IPS DF 6.9 (cell line): ENCODE data around the gene PMM1.
"Not testable (repeated sequence)": the region's sequence is repeated elsewhere in the genome, so short reads cannot be mapped to it uniquely, and the experiment has no call there.

Experiments
- DNase-seq: peaks from one replicate; pipeline ENCODE4 v3.0.0-alpha.2; 2013; ENCODE audit warnings: low read depth, low spot score
- H3K27ac ChIP-seq: one replicate; pipeline ENCODE4 v1.5.1; 2013; ENCODE audit warnings: low read length, control low read depth
- H3K27me3 ChIP-seq: 2 replicates; pipeline ENCODE4 v1.6.1; 2013; ENCODE audit warnings: mild to moderate bottlenecking, low read length; ENCODE audit not compliant: control insufficient read depth, insufficient read depth
- H3K36me3 ChIP-seq: 2 replicates; pipeline ENCODE4 v1.6.1; 2013; ENCODE audit warnings: low read length; ENCODE audit not compliant: control insufficient read depth, insufficient read depth
- H3K4me1 ChIP-seq: 2 replicates; pipeline ENCODE4 v1.6.1; 2013; ENCODE audit warnings: low read length; ENCODE audit not compliant: control insufficient read depth, insufficient read depth
- H3K4me3 ChIP-seq: 2 replicates; pipeline ENCODE4 v1.5.1; 2013; ENCODE audit warnings: mild to moderate bottlenecking, low read length
- H3K9me3 ChIP-seq: 2 replicates; pipeline ENCODE4 v1.6.1; 2013; ENCODE audit warnings: low read length, inconsistent platforms; ENCODE audit not compliant: control insufficient read depth, insufficient read depth
- WGBS: extraction: QIAGEN DNeasy Blood & Tissue Kit; methylation state at CpG from one replicate; pipeline ENCODE4 v1.1.7; 2013; ENCODE audit warnings: mixed read lengths, missing lambda C conversion rate; ENCODE audit not compliant: insufficient read length, insufficient coverage; 5-methylcytosine and 5-hydroxymethylcytosine counted together

The PMM1 gene

GRCh38 chr22:41579297-41579996, 10.2 kb downstream of the PMM1 start:
- Histone ChIP-seq H3K9me3 (no peaks in the 10 kb centered on the region), H3K4me1 (no peaks in the 10 kb centered on the region), H3K27me3 (no peaks in the 10 kb centered on the region), H3K36me3 (no peaks in the 10 kb centered on the region; the same call in 1 of the 2 replicates), H3K4me3 (no peak overlapping the region), H3K27ac (no peak overlapping the region)
- no CpG with 5 or more reads among the region's 12 CpGs for WGBS
- DNase-seq = no peak

- DNase-seq = no peak
- no peaks in the 10 kb centered on the region for H3K4me1 ChIP-seq
- no peak overlapping the region for H3K27ac ChIP-seq
- no peaks in the 10 kb centered on the region for H3K9me3 ChIP-seq
- no CpG with 5 or more reads among the region's 9 CpGs for whole genome bisulfite sequencing
- H3K27me3 ChIP-seq = no peaks in the 10 kb centered on the region
- no peaks in the 10 kb centered on the region; the same call in 1 of the 2 replicates for H3K36me3 ChIP-seq
- H3K4me3 ChIP-seq = no peak overlapping the region
Observed at GRCh38 chr22:41578818-41579217, 10.8 kb downstream of the PMM1 start.

- no peak for DNase-seq
- no peaks in the 10 kb centered on the region for H3K9me3 ChIP-seq
- WGBS = no CpG with 5 or more reads among the region's 8 CpGs
- no peaks in the 10 kb centered on the region for H3K27me3 ChIP-seq
- H3K4me1 ChIP-seq = no peaks in the 10 kb centered on the region
- H3K4me3 ChIP-seq = no peak overlapping the region
- H3K36me3 ChIP-seq = no peaks in the 10 kb centered on the region; the same call in 1 of the 2 replicates
- no peak overlapping the region for H3K27ac ChIP-seq
Observed at GRCh38 chr22:41578114-41578513, 11.5 kb downstream of the PMM1 start.

- no CpG with 5 or more reads among the region's 9 CpGs for WGBS
- DNase-seq = peak; percentile 75
- no peaks in the 10 kb centered on the region; the same call in 1 of the 2 replicates for H3K36me3 ChIP-seq
- H3K4me3 ChIP-seq = no peak overlapping the region
- no peak overlapping the region for H3K27ac ChIP-seq
- H3K4me1 ChIP-seq = no peaks in the 10 kb centered on the region
- H3K9me3 ChIP-seq = no peaks in the 10 kb centered on the region
- no peaks in the 10 kb centered on the region for H3K27me3 ChIP-seq
Observed at GRCh38 chr22:41576877-41577276, 12.8 kb downstream of the PMM1 start.

- no peak overlapping the region for H3K27ac ChIP-seq
- no peaks in the 10 kb centered on the region for H3K9me3 ChIP-seq
- no peaks in the 10 kb centered on the region; the same call in 1 of the 2 replicates for H3K36me3 ChIP-seq
- no peak overlapping the region for H3K4me3 ChIP-seq
- no peak for DNase-seq
- H3K4me1 ChIP-seq = no peaks in the 10 kb centered on the region
- WGBS = no CpG with 5 or more reads among the region's 15 CpGs
- no peaks in the 10 kb centered on the region for H3K27me3 ChIP-seq
Observed at GRCh38 chr22:41575533-41575932, 14.1 kb downstream of the PMM1 start.

GRCh38 chr22:41574847-41575381, 14.7 kb downstream of the PMM1 start:
- Histone ChIP-seq H3K27ac (no peak overlapping the region), H3K4me3 (no peak overlapping the region), H3K4me1 (no peaks in the 10 kb centered on the region), H3K9me3 (no peaks in the 10 kb centered on the region), H3K27me3 (no peaks in the 10 kb centered on the region), H3K36me3 (no peaks in the 10 kb centered on the region; the same call in 1 of the 2 replicates)
- DNase-seq = no peak
- WGBS = no CpG with 5 or more reads among the region's 26 CpGs

GRCh38 chr22:41573677-41574076, 16.0 kb downstream of the PMM1 start:
- DNase-seq = no peak
- Histone ChIP-seq H3K27me3 (no peaks in the 10 kb centered on the region), H3K27ac (no peak overlapping the region), H3K4me1 (no peaks in the 10 kb centered on the region; the same call in 1 of the 2 replicates), H3K36me3 (no peaks in the 10 kb centered on the region; the same call in 1 of the 2 replicates), H3K4me3 (no peak overlapping the region), H3K9me3 (no peaks in the 10 kb centered on the region)
- WGBS = no CpG with 5 or more reads among the region's 11 CpGs

GRCh38 chr22:41572305-41572704, 17.3 kb downstream of the PMM1 start:
- not testable (repeated sequence) for H3K27me3 ChIP-seq, H3K36me3 ChIP-seq, H3K27ac ChIP-seq, H3K9me3 ChIP-seq, H3K4me1 ChIP-seq, DNase-seq, H3K4me3 ChIP-seq
- WGBS = no CpG with 5 or more reads among the region's 3 CpGs

- no peaks in the 10 kb centered on the region; the same call in 1 of the 2 replicates for H3K4me1 ChIP-seq
- H3K27ac ChIP-seq = no peak overlapping the region
- H3K4me3 ChIP-seq = no peak overlapping the region
- no peaks in the 10 kb centered on the region; the same call in 1 of the 2 replicates for H3K36me3 ChIP-seq
- H3K27me3 ChIP-seq = no peaks in the 10 kb centered on the region
- no peak for DNase-seq
- no CpG with 5 or more reads among the region's 14 CpGs for WGBS
- no peaks in the 10 kb centered on the region for H3K9me3 ChIP-seq
Observed at GRCh38 chr22:41571786-41572185, 17.9 kb downstream of the PMM1 start.

GRCh38 chr22:41570221-41570620, 19.4 kb downstream of the PMM1 start:
- Histone ChIP-seq H3K9me3 (no peaks in the 10 kb centered on the region), H3K4me3 (no peak overlapping the region), H3K27me3 (no peaks in the 10 kb centered on the region), H3K27ac (no peak overlapping the region), H3K36me3 (no peaks in the 10 kb centered on the region; the same call in 1 of the 2 replicates), H3K4me1 (no peaks in the 10 kb centered on the region; the same call in 1 of the 2 replicates)
- DNase-seq = no peak
- WGBS = no CpG with 5 or more reads among the region's 3 CpGs
